Heart right ventricle (tissue), 16 donors: ENCODE results near the gene GOLGA2. TPM values are rescaled to one million over a fixed set of nuclear protein-coding genes. Genes with fewer than 3 reads are reported as not detected.

Experiments used
- ATAC-seq, 8 donors: fragments of 200-7000 bp; cut with Tn5 transposase; one replicate each; pipeline ENCODE4 v1.9.1; 2020; ENCODE audit warnings: mild to moderate bottlenecking in 8 of 8, moderate library complexity in 8 of 8, moderate number of reproducible peaks in 1 of 8
- DNase-seq, 2 donors: peaks; one replicate each; pipeline ENCODE4 v3.0.0-alpha.2; 2020
- H3K27ac ChIP-seq, 10 donors: fragments of 200-600 bp; sonication (generic) in 2 of 10; one replicate each; pipeline versions ENCODE4 v1.5.0 to v1.8.0; 2020 to 2022; ENCODE audit warnings: mild to moderate bottlenecking in 3 of 10
- H3K27me3 ChIP-seq, 7 donors: fragments of 200-600 bp; one replicate each; pipeline ENCODE4 v1.8.0; 2021 to 2022; ENCODE audit warnings: mild to moderate bottlenecking in 2 of 7
- H3K36me3 ChIP-seq, 9 donors: fragments of 200-600 bp; sonication (generic) in 1 of 9; one replicate each; pipeline versions ENCODE4 v1.5.0 to v1.8.0; 2020 to 2022; ENCODE audit warnings: mild to moderate bottlenecking in 2 of 9
- H3K4me1 ChIP-seq, 9 donors: fragments of 200-600 bp; sonication (generic) in 1 of 9; one replicate each; pipeline versions ENCODE4 v1.5.0 to v1.8.0; 2020 to 2022; ENCODE audit warnings: mild to moderate bottlenecking in 4 of 9
- H3K4me3 ChIP-seq, 10 donors: fragments of 200-600 bp; sonication (generic) in 2 of 10; one replicate each; pipeline versions ENCODE4 v1.5.0 to v1.8.0; 2020 to 2022; ENCODE audit warnings: mild to moderate bottlenecking in 7 of 10, moderate library complexity in 2 of 10
- H3K9me3 ChIP-seq, 11 donors: fragments of 200-600 bp in 10 of 11; sonication (generic) in 2 of 11; one replicate each; pipeline versions ENCODE4 v1.5.0 to v1.8.0; 2013 to 2022; ENCODE audit warnings: mild to moderate bottlenecking in 2 of 11, control low read depth in 1 of 11, moderate library complexity in 1 of 11
- CTCF ChIP-seq, 9 donors: fragments of 200-600 bp; sonication (generic) in 2 of 9; IDR thresholded peaks; one replicate each; pipeline versions ENCODE4 v1.5.0 to v1.8.0; 2021 to 2022; ENCODE audit warnings: antibody characterized with exemption in 9 of 9, mild to moderate bottlenecking in 5 of 9, moderate library complexity in 1 of 9
- WGBS, 2 donors: extraction: QIAGEN DNeasy Blood & Tissue Kit; methylation state at CpG; one replicate each; pipeline ENCODE4 v1.1.7; 2013; ENCODE audit warnings: inconsistent platforms in 1 of 2; 5-methylcytosine and 5-hydroxymethylcytosine counted together
- intact Hi-C, 10 donors: fragments of 100-400 bp; cut with DNase I; formaldehyde crosslinking; loops; one replicate each; pipeline versions ENCODE4 v1.11.1 to v1.14.2; 2022
- polyA plus RNA-seq, 2 donors: library from polyadenylated mRNA; stranded (reverse); fragments of 200-250 nt; gene quantifications; one replicate each; pipeline ENCODE4 v1.2.3, GENCODE V29; 2013
- total RNA-seq, 10 donors: library from RNA; stranded (reverse); fragmentation: NEBNext Ultra II Directional in 3 of 10; extraction: Animal tissue kit (Norgen Biotek cat#: 25700) in 3 of 10; gene quantifications; one replicate each; pipeline versions ENCODE4 v1.2.1 to v1.2.4, GENCODE V29; 2021 to 2023
- donor health status: Arrhythmogenic right ventricular cardiomyopathy.
- donor health status: ischemic (EF 13 %, LVEDD 7.1; RV severe dilation, severe dysfunction).
- donor health status: healthy with polysubstance abuse.
- donor health status: DM: no; HTN: yes; CAD: no.
- donor health status: DM: no; HTN: no; CAD: no.
- donor health status: ischemic (EF 25% LVEDD 6.9; RV normal size, moderate dysfunction).
- donor health status: ischemic (EF 25% LVEDD 5.7; RV mildly dilated, moderate dysfunction).
- donor health status: healthy.
- donor health status: DM: yes; HTN: yes; CAD: no.
- donor health status: Ischemic cardiomyopathy.
- donor health status: ischemic (EF 35%, LVEDD 5.7; RV mildly dilated, moderate dysfunction).
- donor health status: nonischemic (EF 11% LVEDD 7.7; RV severe dilation, severe dysfunction).
- donor health status: DM: yes; HTN: yes; CAD: no.
- donor health status: PGD.
- donor health status: ischemic (EF 29% LVEDD 5.4; RV normal size, mild dysfunction).
- donor health status: nonischemic (EF 23%, LVEDD 6.1; RV moderate dilation, normal function).

GOLGA2 gene
- total and polyA plus RNA-seq, 12 donors = 78.0 to 101 (median 89.1) TPM

GRCh38 chr9:128250839-128251731, 24.7 kb downstream of the GOLGA2 start:
- Histone ChIP-seq H3K4me1 (peaks cover 4 to 24% (median 16%) of the 10 kb centered on the region in 9 donors), H3K36me3 (peaks cover 0 to 7% (median 0%) of the 10 kb centered on the region in 9 donors), H3K27me3 (peaks cover 0 to 31% (median 8%) of the 10 kb centered on the region in 7 donors), H3K4me3 (peak overlapping the region; percentile 1 to 50 (median 24)), H3K27ac (no peak overlapping the region), H3K9me3 (no peaks in the 10 kb centered on the region)
- 24 to 29% methylated on average over 43 of the region's 43 CpGs for WGBS, 2 donors
- DNase-seq (no peak), ATAC-seq (no peak)
- intact Hi-C loops = no loop called here
- TF ChIP-seq CTCF (IDR thresholded peaks at IDR 0.05) = no peak

- WGBS, 2 donors = 20 to 21% methylated on average over 55 to 81 of the region's 81 CpGs
- peak overlapping the region; percentile 1 to 50 (median 24) for H3K4me3 ChIP-seq
- intact Hi-C loops = no loop called here
- no peaks in the 10 kb centered on the region for H3K9me3 ChIP-seq
- peaks cover 9 to 33% (median 25%) of the 10 kb centered on the region in 9 donors for H3K4me1 ChIP-seq
- peaks cover 0 to 31% (median 8%) of the 10 kb centered on the region in 7 donors for H3K27me3 ChIP-seq
- no peaks in the 10 kb centered on the region for H3K36me3 ChIP-seq
- H3K27ac ChIP-seq = no peak overlapping the region
- peak; percentile 69 to 86 for DNase-seq
- TF ChIP-seq CTCF (IDR thresholded peaks at IDR 0.05) = no peak
- peak; percentile 71 to 89 (median 76) for ATAC-seq
Observed at GRCh38 chr9:128249908-128250838, 25.6 kb downstream of the GOLGA2 start.

- DNase-seq = no peak
- no peak for TF ChIP-seq CTCF (IDR thresholded peaks at IDR 0.05)
- 76 to 83% methylated on average over 8 of the region's 8 CpGs for WGBS, 2 donors
- Histone ChIP-seq H3K27ac (no peak overlapping the region), H3K9me3 (no peaks in the 10 kb centered on the region), H3K27me3 (peaks cover 0 to 31% (median 8%) of the 10 kb centered on the region in 7 donors), H3K4me1 (peaks cover 9 to 40% (median 30%) of the 10 kb centered on the region in 9 donors), H3K4me3 (no peak overlapping the region), H3K36me3 (no peaks in the 10 kb centered on the region)
- intact Hi-C loops = no loop called here
- no peak for ATAC-seq
Observed at GRCh38 chr9:128249558-128249907, 26.3 kb downstream of the GOLGA2 start.

GRCh38 chr9:128247226-128247803, 28.5 kb downstream of the GOLGA2 start:
- peaks cover 0 to 24% (median 8%) of the 10 kb centered on the region in 7 donors for H3K27me3 ChIP-seq
- intact Hi-C loops = no loop called here
- ATAC-seq (no peak), DNase-seq (no peak)
- WGBS, 2 donors = 86 to 88% methylated on average over 5 of the region's 5 CpGs
- no peaks in the 10 kb centered on the region for H3K36me3 ChIP-seq
- no peak for TF ChIP-seq CTCF (IDR thresholded peaks at IDR 0.05)
- H3K4me1 ChIP-seq = peaks cover 9 to 52% (median 31%) of the 10 kb centered on the region in 9 donors
- no peak overlapping the region for H3K27ac ChIP-seq
- H3K9me3 ChIP-seq = no peaks in the 10 kb centered on the region
- no peak overlapping the region for H3K4me3 ChIP-seq
